ENCODE measurements around the gene C22orf15.

DNA sequence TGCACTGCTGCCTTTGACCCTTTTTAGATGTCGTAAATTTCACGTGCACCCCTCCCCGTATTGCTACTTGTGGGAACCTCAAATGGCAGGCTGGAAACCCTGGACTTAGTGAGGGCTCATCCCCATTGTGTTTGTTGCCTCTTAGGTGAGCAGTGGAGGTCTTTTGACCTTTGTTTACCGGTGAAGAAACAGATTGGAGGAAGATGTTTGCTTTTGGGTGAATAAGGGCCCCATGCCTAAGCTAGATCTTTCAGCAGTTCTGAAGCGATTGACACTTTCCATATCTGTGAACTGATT, 24.8 kb downstream of the C22orf15 start:
- TF ChIP-seq, protein P1, sequence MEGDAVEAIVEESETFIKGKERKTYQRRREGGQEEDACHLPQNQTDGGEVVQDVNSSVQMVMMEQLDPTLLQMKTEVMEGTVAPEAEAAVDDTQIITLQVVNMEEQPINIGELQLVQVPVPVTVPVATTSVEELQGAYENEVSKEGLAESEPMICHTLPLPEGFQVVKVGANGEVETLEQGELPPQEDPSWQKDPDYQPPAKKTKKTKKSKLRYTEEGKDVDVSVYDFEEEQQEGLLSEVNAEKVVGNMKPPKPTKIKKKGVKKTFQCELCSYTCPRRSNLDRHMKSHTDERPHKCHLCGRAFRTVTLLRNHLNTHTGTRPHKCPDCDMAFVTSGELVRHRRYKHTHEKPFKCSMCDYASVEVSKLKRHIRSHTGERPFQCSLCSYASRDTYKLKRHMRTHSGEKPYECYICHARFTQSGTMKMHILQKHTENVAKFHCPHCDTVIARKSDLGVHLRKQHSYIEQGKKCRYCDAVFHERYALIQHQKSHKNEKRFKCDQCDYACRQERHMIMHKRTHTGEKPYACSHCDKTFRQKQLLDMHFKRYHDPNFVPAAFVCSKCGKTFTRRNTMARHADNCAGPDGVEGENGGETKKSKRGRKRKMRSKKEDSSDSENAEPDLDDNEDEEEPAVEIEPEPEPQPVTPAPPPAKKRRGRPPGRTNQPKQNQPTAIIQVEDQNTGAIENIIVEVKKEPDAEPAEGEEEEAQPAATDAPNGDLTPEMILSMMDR (IDR thresholded peaks at IDR 0.05; ENCODE audit: control extremely low read depth in 1 of 3, insufficient read depth in 1 of 3, low read depth in 1 of 3, low read length in 3 of 3): no peak
- no peak for TF ChIP-seq YY1 (IDR thresholded peaks at IDR 0.05; ENCODE audit: low read depth, low read length)
- TF ChIP-seq EZH2 (IDR thresholded peaks at IDR 0.05; ENCODE audit: low read depth, low read length, severe bottlenecking): no peak
- TF ChIP-seq CHD1 (IDR thresholded peaks at IDR 0.05; ENCODE audit: low read depth, low read length): no peak
- no peak for TF ChIP-seq POLR2AphosphoS5 (IDR thresholded peaks at IDR 0.05; ENCODE audit: low read depth, low read length)
- TF ChIP-seq RBBP5 (IDR thresholded peaks at IDR 0.05; ENCODE audit: borderline replicate concordance, low read depth, low read length): no peak
- no peak for TF ChIP-seq SP1 (IDR thresholded peaks at IDR 0.05; ENCODE audit: low read depth, low read length)
- TF ChIP-seq EP300 (IDR thresholded peaks at IDR 0.05; ENCODE audit: borderline replicate concordance in 1 of 2, low read depth in 2 of 2, low read length in 2 of 2): no peak
- TF ChIP-seq GABPA (IDR thresholded peaks at IDR 0.05; ENCODE audit: borderline replicate concordance, insufficient read depth, low read length): no peak

All from H1 (cell line).